ENCODE measurements around the gene ABCA12. TPM values are rescaled to one million over a fixed set of nuclear protein-coding genes. Genes with fewer than 3 reads are reported as not detected.

ABCA12 gene
- total and polyA plus RNA-seq, 10 of the 15 experiments (the other 5 are each of a cell fraction or from before 2014, with no cell fraction given), result 1.2 to 12.1 (median 6.0) TPM

GRCh38 chr2:215119847-215120246 is 18.6 kb downstream of the ABCA12 start:
- intact Hi-C loops (cut with micrococcal nuclease; ENCODE audit: unreplicated experiment) (no loop called here), in situ Hi-C loops (cut with MboI) (no loop called here)
- ChIA-PET POLR2A (interaction anchor here (0.7 kb wide), 1 partner anchor 13 kb away, joined by 3 read pairs; no protein-coding TSS in a partner anchor), SMC1A (ENCODE audit: uncharacterized antibody, unreplicated experiment) (interaction anchor here (0.6 to 1.0 kb wide), 2 partner anchors 30 to 1504 kb away, joined by 3 read pairs; no protein-coding TSS in a partner anchor), CTCF (interaction anchor here (0.6 to 0.7 kb wide), 2 partner anchors 208 to 630 kb away, joined by 3 to 4 read pairs; no protein-coding TSS in a partner anchor), RAD21 (ENCODE audit: unreplicated experiment) (no interaction called here)
- Histone ChIP-seq H3K4me2 (ENCODE audit: control insufficient read depth, insufficient read depth) (no peak overlapping the region), H3K9me3 (replicated peaks; ENCODE audit: control insufficient read depth, insufficient read depth, low read length) (peaks cover 12% of the 10 kb centered on the region), H3K27me3 (replicated peaks in 1 of 2; ENCODE audit: control insufficient read depth in 2 of 2, insufficient read depth in 2 of 2, low read length in 1 of 2) (no peaks in the 10 kb centered on the region), H3K36me3 (ENCODE audit: control insufficient read depth in 2 of 2, insufficient read depth in 2 of 2, low read length in 1 of 2) (no peaks in the 10 kb centered on the region), H3K4me1 (ENCODE audit: control insufficient read depth, insufficient read depth, low read length) (no peaks in the 10 kb centered on the region), H3K79me2 (ENCODE audit: control insufficient read depth, insufficient read depth, low read length) (no peaks in the 10 kb centered on the region), H3K27ac (ENCODE audit: control insufficient read depth, insufficient read depth) (no peak overlapping the region), H3K9ac (ENCODE audit: control insufficient read depth, insufficient read depth, low read length) (no peak overlapping the region), H2AFZ (ENCODE audit: control insufficient read depth, low read depth, low read length) (no peak overlapping the region), H3K4me3 (no peak overlapping the region), H4K20me1 (ENCODE audit: control insufficient read depth, insufficient read depth) (no peaks in the 10 kb centered on the region)
- ATAC-seq (no peak), DNase-seq (ENCODE audit: low read depth, low spot score) (no peak), FAIRE-seq (no peak)
- no TSS peak for BruUV-seq (replicated peaks)
- 69% methylated on average over 2 of the region's 2 CpGs for WGBS (ENCODE audit: insufficient coverage, insufficient replicate concordance, low lambda C conversion rate, missing lambda C conversion rate)
- TF ChIP-seq SIN3A (IDR thresholded peaks at IDR 0.05; ENCODE audit: low read depth, low read length) (no peak), E4F1 (IDR thresholded peaks at IDR 0.05; ENCODE audit: borderline replicate concordance, partially characterized antibody) (no peak), DPF2 (IDR thresholded peaks at IDR 0.05) (no peak), KAT2A (conservative IDR thresholded peaks at IDR 0.05; ENCODE audit: control insufficient read depth, low read depth, low read length) (no peak), CBX5 (IDR thresholded peaks at IDR 0.05; ENCODE audit: low read depth) (no peak), ZBED1 (IDR thresholded peaks at IDR 0.05; ENCODE audit: borderline replicate concordance) (no peak), CUX1 (IDR thresholded peaks at IDR 0.05; ENCODE audit: insufficient replicate concordance, low read depth, low read length) (no peak), ZBTB4 (CRISPR knock-in tag; IDR thresholded peaks at IDR 0.05) (no peak), RCOR1 (conservative IDR thresholded peaks at IDR 0.05; ENCODE audit: low read depth, low read length) (no peak), HSF1 (IDR thresholded peaks at IDR 0.05; ENCODE audit: low read depth, low read length) (no peak)
